Natural killer cell treated with Interleukin-12 subunit alpha and Interleukin-12 subunit beta and Interleukin-15 and Interleukin-18, amount 100 ng/mL, for 72 hours (primary cell): Measurements from ENCODE around the gene EFNB1. TPM values are rescaled to one million over a fixed set of nuclear protein-coding genes. Genes with fewer than 3 reads are reported as not detected.
"Not testable (repeated sequence)": the region's sequence is repeated elsewhere in the genome, so short reads cannot be mapped to it uniquely, and the experiment has no call there.

Experiments used
- ATAC-seq, 2 donors: fragments of 150-1000 bp; cut with Tn5 transposase in 1 of 2; sonication (Bioruptor Pico), chemical (Tn5 transposase) in 1 of 2; 2 replicates each; pipeline ENCODE4 v1.10.0; 2021
- DNase-seq: peaks from one replicate; pipeline ENCODE4 v3.0.0; 2022; ENCODE audit warnings: low spot score
- H3K27ac Mint-ChIP-seq, 2 donors: 1 replicate in 1 of 2; 2 replicates in 1 of 2; pipeline ENCODE4 v1.8.0; 2022; ENCODE audit warnings: mixed read lengths in 2 of 2, mild to moderate bottlenecking in 1 of 2, moderate library complexity in 1 of 2
- H3K27me3 Mint-ChIP-seq, 2 donors: 1 replicate in 1 of 2; 2 replicates in 1 of 2; pipeline ENCODE4 v1.8.0; 2022; ENCODE audit warnings: mixed read lengths in 2 of 2
- H3K36me3 Mint-ChIP-seq: one replicate; pipeline ENCODE4 v1.8.0; 2022; ENCODE audit warnings: mixed read lengths
- H3K4me1 Mint-ChIP-seq, 2 donors: 1 replicate in 1 of 2; 2 replicates in 1 of 2; pipeline ENCODE4 v1.8.0; 2022; ENCODE audit warnings: low read depth in 2 of 2, mixed read lengths in 2 of 2, mild to moderate bottlenecking in 1 of 2
- H3K4me3 Mint-ChIP-seq: one replicate; pipeline ENCODE4 v1.8.0; 2022; ENCODE audit warnings: mixed read lengths
- H3K9me3 Mint-ChIP-seq: 2 replicates; pipeline ENCODE4 v1.8.0; 2022; ENCODE audit warnings: mixed read lengths
- total RNA-seq, 2 donors: library from RNA; stranded (reverse); gene quantifications; one replicate each; pipeline ENCODE4 v1.2.3, GENCODE V29; 2022

Gene EFNB1
- total RNA-seq = 1 to 10 TPM; 3.4 to 3.9 TPM

GRCh38 chrX:68828740-68829581, at the start of gene EFNB1:
EFNB1 (plus strand) TSS chrX:68829021; CDS start chrX:68829777, 756 bp downstream.
- Mint-ChIP-seq H3K4me3 (peak within 1 kb of the TSS; percentile 89), H3K4me1 (peaks cover 6 to 16% of the 10 kb centered on the region in 2 donors), H3K9me3 (no peaks in the 10 kb centered on the region), H3K36me3 (no peaks in the 10 kb centered on the region), H3K27ac (no peak within 1 kb of the TSS), H3K27me3 (peaks cover 0 to 8% of the 10 kb centered on the region in 2 donors)
- ATAC-seq (peak; percentile 95 to 98), DNase-seq (peak; percentile 88)

- peaks cover 24 to 27% of the 10 kb centered on the region in 2 donors for H3K27me3 Mint-ChIP-seq
- not testable (repeated sequence) for DNase-seq, H3K27ac Mint-ChIP-seq, H3K9me3 Mint-ChIP-seq, H3K36me3 Mint-ChIP-seq, H3K4me3 Mint-ChIP-seq, ATAC-seq, H3K4me1 Mint-ChIP-seq
Observed at GRCh38 chrX:68781295-68781694, 47.5 kb upstream of the EFNB1 start.

GRCh38 chrX:68784816-68785215, 44.0 kb upstream of the EFNB1 start:
- DNase-seq (no peak), ATAC-seq (no peak)
- H3K4me3 Mint-ChIP-seq = no peak overlapping the region
- no peak overlapping the region for H3K27ac Mint-ChIP-seq
- H3K4me1 Mint-ChIP-seq = no peaks in the 10 kb centered on the region
- peaks cover 6 to 15% of the 10 kb centered on the region in 2 donors for H3K27me3 Mint-ChIP-seq
- H3K36me3 Mint-ChIP-seq = no peaks in the 10 kb centered on the region
- H3K9me3 Mint-ChIP-seq = no peaks in the 10 kb centered on the region

GRCh38 chrX:68786581-68786980, 42.2 kb upstream of the EFNB1 start:
- ATAC-seq, H3K4me1 Mint-ChIP-seq, H3K4me3 Mint-ChIP-seq, H3K27ac Mint-ChIP-seq, DNase-seq, H3K36me3 Mint-ChIP-seq, H3K9me3 Mint-ChIP-seq: not testable (repeated sequence)
- H3K27me3 Mint-ChIP-seq = peaks cover 6 to 13% of the 10 kb centered on the region in 2 donors

GRCh38 chrX:68789966-68790365, 38.9 kb upstream of the EFNB1 start:
- H3K27ac Mint-ChIP-seq = no peak overlapping the region
- no peak for DNase-seq
- ATAC-seq = peak in 1 of 2 donors; percentile 24
- no peak overlapping the region for H3K4me3 Mint-ChIP-seq
- no peaks in the 10 kb centered on the region for H3K9me3 Mint-ChIP-seq
- no peaks in the 10 kb centered on the region for H3K4me1 Mint-ChIP-seq
- no peaks in the 10 kb centered on the region for H3K36me3 Mint-ChIP-seq
- H3K27me3 Mint-ChIP-seq = peaks cover 0 to 12% of the 10 kb centered on the region in 2 donors

- H3K36me3 Mint-ChIP-seq = no peaks in the 10 kb centered on the region
- no peak overlapping the region for H3K27ac Mint-ChIP-seq
- H3K4me3 Mint-ChIP-seq = no peak overlapping the region
- H3K4me1 Mint-ChIP-seq = no peaks in the 10 kb centered on the region
- DNase-seq = no peak
- ATAC-seq = no peak
- peaks cover 5 to 22% of the 10 kb centered on the region in 2 donors for H3K27me3 Mint-ChIP-seq
- no peaks in the 10 kb centered on the region for H3K9me3 Mint-ChIP-seq
Observed at GRCh38 chrX:68792083-68792482, 36.7 kb upstream of the EFNB1 start.

- Mint-ChIP-seq H3K36me3 (no peaks in the 10 kb centered on the region), H3K27me3 (peaks cover 5 to 19% of the 10 kb centered on the region in 2 donors), H3K4me1 (no peaks in the 10 kb centered on the region), H3K9me3 (peaks cover 3% of the 10 kb centered on the region), H3K4me3 (no peak overlapping the region), H3K27ac (no peak overlapping the region)
- DNase-seq = no peak
- no peak for ATAC-seq
Observed at GRCh38 chrX:68794461-68794860, 34.4 kb upstream of the EFNB1 start.

GRCh38 chrX:68795741-68796140, 33.1 kb upstream of the EFNB1 start:
- Mint-ChIP-seq H3K4me1 (no peaks in the 10 kb centered on the region), H3K36me3 (no peaks in the 10 kb centered on the region), H3K9me3 (peaks cover 3% of the 10 kb centered on the region), H3K27me3 (peaks cover 11 to 27% of the 10 kb centered on the region in 2 donors), H3K27ac (no peak overlapping the region), H3K4me3 (no peak overlapping the region)
- ATAC-seq (no peak), DNase-seq (no peak)

GRCh38 chrX:68798400-68798799, 30.4 kb upstream of the EFNB1 start:
- not testable (repeated sequence) for H3K9me3 Mint-ChIP-seq, DNase-seq, H3K27ac Mint-ChIP-seq, H3K4me3 Mint-ChIP-seq, H3K36me3 Mint-ChIP-seq, ATAC-seq, H3K4me1 Mint-ChIP-seq
- peaks cover 13 to 23% of the 10 kb centered on the region in 2 donors for H3K27me3 Mint-ChIP-seq

- Mint-ChIP-seq H3K27me3 (peaks cover 19 to 22% of the 10 kb centered on the region in 2 donors), H3K4me3 (no peak overlapping the region), H3K36me3 (no peaks in the 10 kb centered on the region), H3K4me1 (no peaks in the 10 kb centered on the region), H3K27ac (no peak overlapping the region), H3K9me3 (peaks cover 3% of the 10 kb centered on the region)
- DNase-seq = no peak
- ATAC-seq = no peak
Observed at GRCh38 chrX:68801737-68802290, 27.0 kb upstream of the EFNB1 start.

GRCh38 chrX:68807818-68808217, 21.0 kb upstream of the EFNB1 start:
- no peaks in the 10 kb centered on the region for H3K36me3 Mint-ChIP-seq
- no peak overlapping the region for H3K27ac Mint-ChIP-seq
- peaks cover 30 to 32% of the 10 kb centered on the region in 2 donors for H3K27me3 Mint-ChIP-seq
- H3K4me1 Mint-ChIP-seq = no peaks in the 10 kb centered on the region
- H3K9me3 Mint-ChIP-seq = no peaks in the 10 kb centered on the region
- no peak overlapping the region for H3K4me3 Mint-ChIP-seq
- ATAC-seq (no peak), DNase-seq (no peak)

- no peak overlapping the region for H3K4me3 Mint-ChIP-seq
Observed at GRCh38 chrX:68808686-68809357, 20.0 kb upstream of the EFNB1 start.

GRCh38 chrX:68820476-68821110, 8.2 kb upstream of the EFNB1 start:
- H3K4me3 Mint-ChIP-seq = no peak overlapping the region

More at GRCh38 chrX:68808686-68809357, 20.0 kb upstream of the EFNB1 start:
- Mint-ChIP-seq H3K27me3 (peaks cover 26 to 32% of the 10 kb centered on the region in 2 donors), H3K27ac (no peak overlapping the region), H3K4me1 (no peaks in the 10 kb centered on the region), H3K36me3 (no peaks in the 10 kb centered on the region), H3K9me3 (no peaks in the 10 kb centered on the region)
- no peak for DNase-seq
- ATAC-seq = no peak

More at GRCh38 chrX:68820476-68821110, 8.2 kb upstream of the EFNB1 start:
- H3K36me3 Mint-ChIP-seq = no peaks in the 10 kb centered on the region
- peaks cover 9 to 18% of the 10 kb centered on the region in 2 donors for H3K27me3 Mint-ChIP-seq
- no peaks in the 10 kb centered on the region for H3K9me3 Mint-ChIP-seq
- DNase-seq = no peak
- no peak overlapping the region for H3K27ac Mint-ChIP-seq
- ATAC-seq = no peak
- H3K4me1 Mint-ChIP-seq = no peaks in the 10 kb centered on the region
